Measurements from ENCODE around the gene IL13.

IL13 gene

DNA sequence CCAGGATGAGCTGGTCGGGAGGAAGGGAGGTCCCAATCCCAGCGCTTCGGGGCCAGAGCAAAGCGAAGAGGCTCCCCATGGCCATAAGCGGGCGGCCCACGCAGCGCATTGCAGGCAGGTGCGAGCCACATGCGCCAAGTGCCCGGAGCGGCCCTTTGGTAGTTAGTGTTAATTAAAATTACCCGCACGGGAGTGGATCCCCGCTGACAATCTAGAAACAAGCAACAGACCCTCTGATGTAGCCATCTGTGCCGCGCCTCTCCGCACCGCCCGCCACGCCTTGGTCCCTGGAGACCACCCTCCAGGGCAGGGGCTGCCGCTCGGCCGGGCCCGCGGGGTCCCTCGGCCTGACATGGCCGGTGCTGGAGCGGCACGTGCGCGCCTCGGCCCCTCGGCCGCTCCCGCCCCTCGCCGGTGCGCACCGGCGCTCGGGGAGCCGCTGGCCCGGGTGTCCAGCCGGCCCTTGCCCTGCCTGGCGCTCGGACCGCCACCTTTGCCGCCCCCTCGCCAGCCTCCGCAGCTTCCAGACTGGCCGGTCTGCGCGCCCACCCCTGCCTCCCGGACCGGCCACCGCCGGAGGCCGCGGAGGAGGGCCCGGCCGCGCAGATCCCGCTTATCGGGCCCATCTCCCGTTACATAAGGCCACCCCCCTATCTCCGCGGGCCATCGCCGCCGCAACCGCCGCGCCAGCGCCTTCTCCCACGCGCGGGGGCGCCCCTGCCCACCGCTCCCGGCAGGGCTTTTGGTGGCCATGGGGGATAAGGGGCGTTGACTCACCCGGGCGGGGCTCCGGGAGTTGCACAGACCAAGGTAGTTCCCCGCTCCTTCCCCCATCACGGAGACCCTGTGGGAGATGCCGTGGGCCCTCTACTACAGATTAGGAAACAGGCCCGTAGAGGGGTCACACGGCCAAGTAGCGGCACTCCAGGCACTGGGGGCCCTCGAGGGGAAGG lies 1.9 kb upstream of the IL13 start:
- peak; percentile 74 for DNase-seq

DNA sequence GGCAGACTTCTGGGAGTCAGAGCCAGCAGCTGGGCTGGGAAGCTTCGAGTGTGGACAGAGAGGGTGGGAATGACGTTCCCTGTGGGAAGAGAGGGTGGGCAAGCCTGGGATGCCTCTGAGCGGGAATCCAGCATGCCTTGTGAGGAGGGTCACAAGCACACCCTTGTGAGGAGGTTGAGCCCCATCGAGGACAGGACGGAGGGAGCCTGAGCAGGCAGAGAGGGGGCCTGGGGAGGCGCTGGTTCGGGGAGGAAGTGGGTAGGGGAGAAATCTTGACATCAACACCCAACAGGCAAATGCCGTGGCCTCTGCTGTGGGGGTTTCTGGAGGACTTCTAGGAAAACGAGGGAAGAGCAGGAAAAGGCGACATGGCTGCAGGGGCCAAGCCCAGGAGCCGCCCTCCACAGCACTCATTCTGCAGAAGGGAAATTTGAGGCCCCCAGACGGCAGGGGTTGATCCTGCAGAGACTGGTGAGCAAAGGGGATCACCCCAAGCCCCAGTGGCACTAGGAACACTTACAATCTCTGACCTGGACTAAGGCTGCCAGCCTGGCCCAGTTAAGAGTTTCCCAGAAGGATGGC lies 1.1 kb upstream of the IL13 start:
- ATAC-seq, result peak; percentile 35

More for the DNA sequence above, 1.9 kb upstream of the IL13 start:
- peak; percentile 63 for ATAC-seq

DNA sequence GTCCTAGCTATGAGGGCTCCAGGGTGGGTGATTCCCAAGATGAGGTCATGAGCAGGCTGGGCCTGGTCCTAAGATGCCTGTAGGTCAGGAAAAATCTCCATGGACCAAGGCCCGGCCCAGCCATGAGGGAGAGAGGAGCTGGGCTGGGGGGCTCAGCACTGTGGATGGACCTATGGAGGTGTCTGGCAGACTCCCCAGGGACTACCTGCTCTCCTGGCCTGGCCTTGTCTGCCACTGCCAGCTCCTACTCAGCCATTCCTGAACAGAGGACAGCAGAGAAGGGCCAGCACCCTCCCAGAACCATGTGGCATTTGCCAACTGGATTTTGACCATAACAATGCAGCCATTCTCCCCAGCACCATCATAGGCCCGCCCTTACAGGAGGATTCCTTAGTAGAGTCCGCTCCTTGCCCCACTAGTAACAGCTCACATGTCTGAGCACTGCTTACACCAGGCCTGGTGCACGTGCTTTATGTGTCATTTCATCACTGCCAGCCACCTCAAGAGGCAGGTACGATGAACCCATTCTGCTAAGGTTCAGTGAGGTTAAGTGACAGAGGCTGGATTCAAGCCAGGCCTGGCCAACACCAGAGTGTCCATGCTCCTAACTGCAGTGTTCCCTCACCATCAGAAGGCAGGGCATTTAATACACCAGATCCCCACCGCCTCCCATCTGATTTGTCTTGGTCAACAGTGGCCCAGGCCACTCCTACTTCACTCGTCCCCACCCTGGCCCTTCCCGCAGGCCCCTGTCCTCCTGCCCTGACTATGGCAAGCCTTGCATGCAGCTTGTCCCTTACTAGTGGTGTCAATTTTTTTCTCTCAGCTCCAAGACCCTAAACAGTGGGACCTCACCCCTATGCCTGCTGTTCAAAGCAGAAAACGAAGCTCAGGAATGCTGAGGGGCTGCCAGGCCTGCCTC lies 669 bp downstream of the IL13 start:
- DNase-seq (no peak), ATAC-seq (no peak)

More for the DNA sequence above, 1.1 kb upstream of the IL13 start:
- DNase-seq, result peak; percentile 23

DNA sequence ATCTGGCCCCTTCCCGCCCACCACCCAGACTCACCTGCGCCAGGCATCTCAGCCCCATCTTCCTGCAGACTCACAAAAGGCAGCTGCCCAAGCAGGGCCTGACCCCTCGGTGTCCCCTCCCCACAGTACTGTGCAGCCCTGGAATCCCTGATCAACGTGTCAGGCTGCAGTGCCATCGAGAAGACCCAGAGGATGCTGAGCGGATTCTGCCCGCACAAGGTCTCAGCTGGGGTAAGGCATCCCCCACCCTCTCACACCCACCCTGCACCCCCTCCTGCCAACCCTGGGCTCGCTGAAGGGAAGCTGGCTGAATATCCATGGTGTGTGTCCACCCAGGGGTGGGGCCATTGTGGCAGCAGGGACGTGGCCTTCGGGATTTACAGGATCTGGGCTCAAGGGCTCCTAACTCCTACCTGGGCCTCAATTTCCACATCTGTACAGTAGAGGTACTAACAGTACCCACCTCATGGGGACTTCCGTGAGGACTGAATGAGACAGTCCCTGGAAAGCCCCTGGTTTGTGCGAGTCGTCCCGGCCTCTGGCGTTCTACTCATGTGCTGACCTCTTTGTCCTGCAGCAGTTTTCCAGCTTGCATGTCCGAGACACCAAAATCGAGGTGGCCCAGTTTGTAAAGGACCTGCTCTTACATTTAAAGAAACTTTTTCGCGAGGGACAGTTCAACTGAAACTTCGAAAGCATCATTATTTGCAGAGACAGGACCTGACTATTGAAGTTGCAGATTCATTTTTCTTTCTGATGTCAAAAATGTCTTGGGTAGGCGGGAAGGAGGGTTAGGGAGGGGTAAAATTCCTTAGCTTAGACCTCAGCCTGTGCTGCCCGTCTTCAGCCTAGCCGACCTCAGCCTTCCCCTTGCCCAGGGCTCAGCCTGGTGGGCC lies 1.9 kb downstream of the IL13 start:
- no peak for ATAC-seq
- no peak for DNase-seq

DNA sequence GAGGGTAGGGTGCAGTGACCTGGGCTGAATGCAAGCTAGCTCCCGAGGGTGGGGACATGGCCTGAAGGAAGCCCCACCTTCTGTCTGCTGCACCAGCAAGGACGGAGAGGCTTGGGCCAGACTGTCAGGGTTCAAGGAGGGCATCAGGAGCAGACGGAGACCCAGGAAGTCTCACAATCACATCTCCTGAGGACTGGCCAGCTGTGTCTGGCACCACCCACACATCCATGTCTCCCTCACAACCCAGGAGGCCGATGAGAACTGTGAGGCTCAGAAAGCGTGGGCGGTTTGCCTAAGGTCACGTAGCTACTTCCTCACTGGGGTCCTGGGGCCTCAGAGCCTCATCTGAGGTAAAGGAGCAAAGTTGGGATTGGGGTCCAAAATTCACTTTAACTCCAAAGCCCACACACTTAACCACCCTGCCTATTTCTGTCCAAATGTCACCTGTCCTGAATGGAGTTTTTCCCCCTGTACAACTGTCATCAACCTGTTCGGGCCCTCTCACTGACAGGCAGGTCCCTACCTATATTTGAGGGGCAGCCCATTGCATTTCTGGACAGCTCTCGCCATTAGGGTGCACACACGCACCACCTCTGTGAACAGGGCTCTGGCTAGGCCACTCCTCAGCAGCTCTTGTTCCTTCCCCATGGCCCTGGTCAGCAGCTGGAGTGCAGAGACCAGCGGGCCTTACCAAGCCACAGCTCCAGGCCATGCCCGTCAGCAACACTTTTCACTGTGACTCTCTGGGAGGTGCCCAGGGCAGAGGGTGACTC lies 3.4 kb downstream of the IL13 start:
- no peak for ATAC-seq
- DNase-seq, result peak; percentile 43

DNA sequence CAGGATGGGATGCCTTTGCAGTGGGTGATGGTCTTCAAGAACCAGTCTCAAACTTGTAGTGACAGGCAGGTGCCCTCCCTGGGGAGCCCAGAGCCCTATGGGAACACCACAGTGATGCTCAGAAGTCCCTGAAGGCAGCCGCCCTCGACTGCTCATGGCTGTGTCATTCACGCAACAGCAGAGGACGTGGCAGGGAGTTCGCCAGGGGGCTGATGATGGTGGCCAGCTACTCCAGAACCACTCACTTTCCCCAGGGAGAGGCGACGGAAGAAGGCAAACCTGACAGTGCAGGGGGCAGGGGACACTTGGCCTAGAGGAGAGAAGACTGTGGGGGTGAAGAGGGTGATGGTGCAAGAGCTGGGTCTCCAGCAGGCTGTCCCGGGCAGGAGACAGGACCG lies 4.0 kb downstream of the IL13 start:
- no peak for ATAC-seq
- DNase-seq, result no peak

DNA sequence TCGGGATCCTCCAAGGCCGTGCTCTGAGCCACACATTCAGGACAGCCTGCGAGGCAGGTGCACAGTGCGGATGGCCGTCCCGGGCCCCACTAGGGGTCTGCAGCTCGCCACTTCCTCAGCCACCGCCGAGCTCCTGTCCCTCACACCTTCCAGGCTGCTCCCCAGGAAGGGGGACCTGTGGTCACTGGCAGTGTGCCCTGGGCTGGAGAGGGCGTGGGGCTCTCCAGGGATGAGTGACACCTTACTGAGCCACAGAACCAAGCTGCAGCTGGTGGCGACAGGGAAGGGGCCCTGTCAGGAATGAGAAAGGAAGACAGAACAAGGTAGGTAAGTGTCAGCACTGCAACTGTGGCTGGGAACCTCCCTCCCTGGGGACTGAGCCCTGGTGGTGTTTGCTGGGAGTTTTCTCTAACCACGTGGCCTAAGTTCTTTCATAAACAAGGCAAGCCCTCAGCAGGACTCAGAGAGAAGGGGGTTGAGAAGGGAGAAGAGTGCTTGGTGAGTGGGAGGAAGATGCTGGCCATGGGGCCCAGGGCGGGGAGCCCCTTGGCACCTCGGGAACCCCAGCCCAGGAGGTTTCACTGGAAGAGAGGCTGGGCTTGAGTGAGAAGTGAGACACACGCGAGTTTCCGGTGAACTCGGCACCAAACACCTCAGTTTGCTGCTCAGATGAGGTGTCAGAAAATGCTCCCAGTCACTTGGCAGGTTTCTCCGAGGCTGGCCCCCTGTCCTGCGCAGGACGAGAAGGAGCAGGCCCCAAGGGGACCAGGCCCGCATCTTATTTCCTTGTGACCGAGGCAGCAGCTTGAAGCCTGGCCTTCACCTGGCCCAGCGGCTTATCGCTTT lies 5.2 kb downstream of the IL13 start:
- peak; percentile 56 for DNase-seq
- ATAC-seq, result peak; percentile 64

DNA sequence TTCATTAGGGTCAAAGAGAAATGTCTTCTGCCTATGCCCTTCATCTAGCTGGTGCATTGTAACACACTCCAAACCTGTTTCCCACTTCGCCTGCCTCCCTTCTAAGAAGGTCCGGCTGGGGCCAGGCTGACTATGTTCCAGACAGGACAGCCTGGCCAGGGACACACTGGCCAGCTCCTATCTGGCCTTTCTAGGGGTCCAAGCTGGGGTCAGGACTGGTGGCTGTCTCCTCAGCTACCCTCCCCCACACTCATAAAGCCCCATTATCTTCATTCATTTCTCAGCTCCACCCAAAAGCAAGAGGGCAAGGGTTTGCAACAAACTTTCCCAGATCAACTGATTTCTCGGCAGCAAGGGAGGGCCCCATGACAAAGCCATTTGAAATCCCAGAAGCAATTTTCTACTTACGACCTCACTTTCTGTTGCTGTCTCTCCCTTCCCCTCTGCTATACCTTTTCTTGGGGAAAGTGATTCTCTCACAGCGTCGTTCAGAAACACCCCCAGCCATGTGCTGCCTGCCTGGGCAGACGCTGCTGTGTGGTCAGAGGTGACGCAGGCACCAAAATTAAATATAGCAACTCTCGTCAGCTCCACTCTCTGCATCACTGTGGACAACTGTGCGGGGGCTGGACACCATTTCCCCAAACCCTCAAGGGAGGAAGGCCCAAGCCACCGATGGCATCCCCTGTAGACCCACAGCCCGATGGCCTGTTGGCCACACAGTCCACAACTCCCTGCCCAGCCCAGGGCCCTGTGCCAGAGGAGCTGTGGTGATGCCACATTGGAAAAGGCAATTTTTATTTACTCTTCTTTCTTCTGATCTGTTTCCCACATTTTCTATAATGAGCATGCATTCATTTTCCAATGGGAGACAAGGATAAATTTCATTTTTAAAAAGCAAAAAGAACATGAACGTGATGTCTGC lies 6.1 kb downstream of the IL13 start:
- peak; percentile 20 for ATAC-seq
- no peak for DNase-seq

DNA sequence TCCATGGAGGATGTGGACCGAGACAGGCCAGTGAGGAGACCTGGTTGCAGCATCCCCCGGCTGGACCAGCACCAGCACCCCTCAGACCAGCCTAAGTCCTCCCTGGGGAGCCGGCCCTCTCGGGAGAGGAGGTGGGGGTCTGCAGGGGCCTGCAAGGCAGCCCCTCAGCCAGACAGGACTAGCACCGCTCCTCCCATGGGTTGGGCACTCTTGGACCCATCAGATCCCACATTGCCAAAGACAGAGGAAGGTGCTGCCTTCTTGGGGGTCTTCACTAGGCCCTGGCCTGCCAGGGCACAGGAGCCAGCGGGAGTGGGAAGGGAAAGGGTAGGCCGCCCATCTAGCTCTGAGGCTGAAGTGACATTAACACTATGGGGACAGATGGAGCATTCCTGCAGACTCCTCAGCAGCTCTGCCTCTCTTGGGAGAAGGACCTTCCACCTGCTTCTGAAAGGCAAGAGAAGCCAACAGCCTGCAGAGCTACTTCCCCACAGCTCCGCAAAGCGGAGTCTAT lies 6.8 kb downstream of the IL13 start:
- DNase-seq, result no peak
- ATAC-seq, result no peak

DNA sequence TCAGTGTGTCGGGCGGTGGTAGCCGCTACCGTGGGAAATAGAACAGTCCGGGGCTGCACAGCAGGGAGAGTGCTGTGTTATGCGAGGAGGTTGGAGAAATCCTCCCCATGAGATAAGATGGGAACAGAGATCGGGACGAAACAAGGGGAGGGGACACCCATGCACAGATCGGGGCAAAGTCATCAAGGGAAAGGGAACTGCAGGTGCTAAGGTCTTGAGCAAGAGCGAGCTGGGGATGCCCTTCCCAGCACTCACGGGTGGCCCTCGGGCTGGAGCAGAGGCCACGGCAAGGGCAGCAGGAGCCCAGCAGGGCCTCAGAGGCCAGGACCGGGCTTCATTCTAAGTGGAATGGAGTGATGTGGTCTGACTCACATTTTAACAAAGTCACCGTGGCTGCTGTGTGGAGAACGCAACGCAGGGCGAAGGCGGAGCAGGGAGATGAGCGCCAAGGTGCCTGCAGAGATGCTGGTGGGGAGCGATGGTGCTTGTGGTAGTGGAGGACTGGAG lies 7.7 kb downstream of the IL13 start:
- ATAC-seq (no peak), DNase-seq (no peak)

DNA sequence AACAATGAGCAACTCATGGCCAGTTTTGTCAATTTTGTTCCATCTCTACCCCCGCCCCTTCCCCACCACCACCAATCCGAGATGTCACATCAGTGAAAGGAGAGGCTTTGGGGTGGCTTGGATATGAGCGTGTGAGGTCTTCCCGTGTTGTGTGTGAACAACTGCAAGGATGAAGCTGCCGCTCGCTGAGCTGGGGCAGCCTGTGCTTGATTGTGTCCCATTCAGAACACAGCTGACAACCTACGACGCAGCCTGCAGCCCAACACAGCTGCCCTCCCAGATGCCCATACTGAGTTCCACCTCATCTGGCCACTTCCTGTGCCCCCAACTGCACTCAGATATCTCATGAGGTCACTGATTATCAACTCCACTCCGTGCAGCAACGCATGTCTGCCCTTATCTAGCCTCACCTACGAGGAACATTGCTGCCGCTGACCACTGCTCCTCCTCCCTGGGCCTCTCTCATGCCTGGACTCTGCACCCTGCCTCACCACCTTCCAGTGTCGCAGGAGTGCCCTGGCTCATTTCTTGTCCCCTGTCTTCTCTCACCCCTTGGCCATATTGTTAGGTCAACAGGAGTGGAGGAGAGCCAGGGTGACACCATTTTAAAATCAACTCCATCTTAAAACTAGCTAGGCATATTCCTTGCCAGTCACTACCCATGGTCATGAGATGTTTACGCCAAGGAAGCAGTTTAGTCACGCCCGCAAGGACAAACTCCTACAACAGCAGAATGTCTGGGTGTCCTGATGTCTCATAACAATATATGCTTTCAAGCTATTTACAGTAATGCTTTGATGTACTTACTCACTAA lies 8.5 kb downstream of the IL13 start:
- no peak for ATAC-seq
- no peak for DNase-seq

DNA sequence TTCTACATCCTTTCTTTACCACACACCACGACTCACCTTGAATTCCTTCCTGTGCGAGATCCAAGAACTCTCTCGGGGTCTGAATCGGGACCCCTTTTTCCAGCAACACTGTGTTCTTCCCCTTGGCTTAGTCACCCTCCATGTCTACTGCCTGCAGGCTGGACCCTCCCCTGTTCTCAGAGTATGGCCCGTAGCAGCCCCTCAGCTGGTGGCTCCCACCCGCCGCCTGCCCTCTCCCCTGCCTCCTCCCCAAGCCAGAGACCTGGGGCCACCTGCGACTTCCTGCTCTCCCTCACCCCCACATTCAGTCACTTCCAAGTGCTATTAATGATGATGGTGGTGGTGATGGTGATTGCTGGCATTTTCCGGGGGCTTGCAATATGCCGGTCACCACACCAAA lies 9.3 kb downstream of the IL13 start:
- ATAC-seq (no peak), DNase-seq (no peak)

DNA sequence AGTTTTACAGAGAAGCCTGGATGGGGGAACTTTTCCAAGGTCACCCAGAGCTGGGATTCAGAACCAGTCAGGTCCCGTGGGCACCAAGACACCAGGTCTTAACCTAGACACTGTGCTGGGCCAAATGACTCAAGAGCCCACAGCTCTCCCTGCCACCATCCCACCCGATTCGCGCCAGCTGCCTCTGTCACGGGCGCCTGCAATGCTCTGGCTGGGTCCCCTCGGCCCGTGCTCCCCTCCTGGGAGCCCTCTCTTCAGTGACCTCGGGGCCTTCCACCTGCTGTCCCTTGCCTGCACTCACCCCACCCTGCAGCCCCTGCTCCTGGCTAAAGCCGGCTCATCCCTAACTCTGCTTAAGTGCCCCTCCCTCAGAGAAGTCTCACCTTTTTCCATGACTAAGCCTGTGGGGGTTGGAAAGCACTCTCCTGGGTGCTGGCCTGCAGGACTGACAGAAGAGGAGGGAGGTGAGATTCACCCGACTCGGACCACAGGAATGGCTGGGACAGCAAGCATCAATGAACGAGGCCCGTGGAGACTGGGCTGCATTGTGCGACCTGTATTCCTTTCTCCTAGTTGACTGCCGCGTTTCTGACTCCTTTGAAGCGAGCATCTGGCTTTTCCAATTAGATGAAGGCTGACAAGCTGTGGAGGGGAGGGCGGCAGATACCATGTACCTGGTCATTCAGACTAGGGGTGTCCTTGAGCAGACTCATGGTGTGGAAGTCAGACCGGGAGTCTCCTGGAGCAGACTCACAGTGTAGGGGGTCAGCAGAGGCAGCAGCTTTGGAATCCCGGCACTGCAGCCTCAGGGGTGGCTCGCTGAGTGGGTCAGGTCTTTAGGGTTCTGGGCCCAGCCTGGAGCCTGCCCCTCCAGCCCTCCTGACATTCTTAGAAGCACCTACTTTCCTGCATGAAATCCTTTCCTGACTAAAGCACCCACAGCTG lies 10.1 kb downstream of the IL13 start:
- DNase-seq, result no peak
- ATAC-seq, result no peak

DNA sequence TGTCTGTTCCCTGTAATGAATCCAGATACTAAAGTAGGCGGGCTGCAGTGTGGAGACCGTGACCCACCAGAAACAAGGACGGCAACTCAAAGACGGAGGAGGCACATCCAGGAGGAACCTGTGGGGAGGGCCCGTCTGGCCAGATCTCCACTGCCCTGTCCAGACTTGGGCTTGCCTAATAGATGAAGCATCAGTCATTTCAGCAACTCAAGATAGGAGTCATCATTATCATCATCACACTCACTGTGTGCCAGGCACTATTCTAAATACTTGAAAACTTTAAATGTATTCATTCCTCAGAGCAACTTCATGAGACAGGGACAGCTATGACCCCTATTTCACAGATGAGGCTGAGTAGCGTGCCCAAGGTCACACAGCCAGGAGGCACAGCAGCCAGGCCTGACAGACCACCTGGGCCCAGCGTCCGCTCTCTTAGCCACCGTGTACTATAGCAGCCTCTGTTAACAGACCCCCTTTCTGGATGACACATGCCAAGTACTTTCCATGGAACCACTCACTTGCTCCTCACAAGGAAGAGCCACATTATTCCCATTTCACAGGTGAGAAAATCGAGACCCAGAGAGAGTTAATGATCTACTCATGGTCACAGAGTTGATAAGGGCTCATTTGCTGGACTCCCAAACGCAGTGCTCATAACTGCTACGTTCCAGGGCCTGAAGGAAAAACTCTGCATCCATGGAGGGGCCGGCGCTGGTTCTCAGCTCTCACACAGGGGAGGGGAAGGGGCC lies 10.9 kb downstream of the IL13 start:
- DNase-seq, result no peak
- no peak for ATAC-seq

DNA sequence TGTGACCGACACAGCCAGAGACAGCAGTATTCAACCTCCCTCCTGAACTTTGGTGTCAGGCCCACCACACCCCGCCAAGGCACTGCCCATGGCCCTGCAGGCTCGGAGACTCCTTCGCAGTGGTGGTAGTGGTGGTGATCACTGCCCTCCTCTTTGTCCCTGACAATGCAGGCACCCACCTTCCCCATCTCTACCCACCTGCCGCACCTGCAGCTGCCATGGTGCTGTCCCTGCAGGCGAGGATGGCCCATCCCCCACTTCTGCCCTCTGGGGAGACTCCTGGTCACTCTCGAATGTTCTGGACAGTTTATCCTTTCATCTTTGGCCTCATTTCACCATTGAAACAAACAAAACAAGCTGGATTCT lies 11.5 kb downstream of the IL13 start:
- no peak for ATAC-seq
- no peak for DNase-seq

All from stimulated activated naive CD8-positive, alpha-beta T cell treated with anti-CD3 and anti-CD28 coated beads, Interleukin-15, Interleukin-2, amounts not matched to agents 100 U/mL and 50 U/mL, for 24 hours (primary cell).